Retina (tissue), 1 donor: ENCODE measurements around the gene TLE2.
"Not testable (repeated sequence)": the region's sequence is repeated elsewhere in the genome, so short reads cannot be mapped to it uniquely, and the experiment has no call there.

ENCODE experiments used
- DNase-seq: peaks from one replicate; pipeline ENCODE4 v3.0.0-alpha.2; 2016

The TLE2 gene

DNA sequence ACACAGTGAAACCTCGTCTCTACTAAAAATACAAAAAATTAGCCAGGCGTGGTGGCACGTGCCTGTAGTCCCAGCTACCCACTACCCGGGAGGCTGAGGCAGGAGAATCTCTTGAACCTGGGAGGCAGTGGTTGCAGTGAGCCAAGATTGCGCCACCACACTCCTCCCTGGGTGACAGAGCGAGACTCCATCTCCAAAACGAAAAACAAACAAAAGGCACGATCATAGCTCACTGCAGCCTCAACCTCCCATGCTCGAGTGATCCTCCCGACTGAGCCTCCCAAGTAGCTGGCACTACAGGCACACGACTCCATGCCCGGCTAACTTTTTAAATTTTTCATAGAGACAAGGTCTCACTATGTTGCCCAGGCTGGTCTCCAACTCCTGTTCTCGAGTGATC is 17.0 kb downstream of the TLE2 start:
- not testable (repeated sequence) for DNase-seq

DNA sequence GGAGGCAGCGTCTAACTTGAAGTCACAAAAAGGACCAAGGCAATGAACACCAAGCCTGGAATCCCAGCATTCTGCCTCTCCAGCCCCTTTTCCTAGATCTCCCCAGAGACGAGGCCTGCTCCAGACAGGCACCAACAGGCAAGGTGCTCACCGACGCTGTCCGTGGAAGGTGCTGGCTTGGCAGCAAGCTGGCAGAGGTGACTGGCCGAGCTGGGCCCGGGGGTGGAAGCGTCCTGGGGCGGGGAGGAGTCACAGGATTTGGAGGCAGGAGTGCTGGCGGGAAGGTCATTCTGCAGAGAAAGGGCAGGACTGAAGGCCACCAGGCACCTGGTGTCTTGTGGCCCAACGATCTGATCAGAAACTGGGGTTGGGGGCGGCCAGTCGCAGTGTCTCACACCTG is 18.2 kb downstream of the TLE2 start:
- DNase-seq = no peak

DNA sequence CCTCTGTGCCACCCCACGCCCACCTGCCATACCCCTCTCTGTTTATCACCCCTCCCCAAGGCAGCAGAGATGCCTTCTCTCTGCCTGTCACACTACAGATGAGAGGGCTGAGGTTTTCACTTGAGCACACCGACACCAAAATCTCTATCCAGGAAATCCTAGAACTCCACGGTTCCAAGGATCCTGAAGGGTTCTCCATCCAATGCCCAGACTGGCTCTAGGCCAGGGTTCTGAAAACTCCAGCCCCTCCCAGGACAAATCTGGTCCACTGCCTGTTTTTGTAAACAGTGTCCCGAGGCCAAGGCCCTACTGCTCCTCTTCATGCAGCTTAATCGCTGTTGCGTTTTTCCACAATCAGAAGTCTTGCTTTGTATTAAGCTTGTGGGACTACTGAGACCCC is 20.1 kb downstream of the TLE2 start:
- no peak for DNase-seq

DNA sequence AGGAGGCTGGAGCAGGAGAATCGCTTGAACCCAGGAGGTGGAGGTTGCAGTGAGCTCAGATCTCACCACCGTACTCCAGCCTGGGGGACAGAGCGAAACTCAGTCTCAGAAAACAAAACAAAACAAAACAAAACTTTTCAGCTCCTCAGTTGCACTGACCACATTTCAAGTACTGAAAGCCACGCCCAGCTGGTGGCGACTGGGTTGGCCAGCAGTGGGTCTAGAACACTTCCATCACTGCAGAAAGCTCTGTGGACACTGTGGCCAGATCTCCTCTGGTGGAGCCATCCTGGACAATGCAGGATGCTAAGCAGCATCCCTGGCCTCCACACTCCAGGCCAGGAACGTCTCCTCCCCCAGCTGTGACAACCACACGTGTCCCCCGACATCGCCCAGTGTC is 21.1 kb downstream of the TLE2 start:
- no peak for DNase-seq

DNA sequence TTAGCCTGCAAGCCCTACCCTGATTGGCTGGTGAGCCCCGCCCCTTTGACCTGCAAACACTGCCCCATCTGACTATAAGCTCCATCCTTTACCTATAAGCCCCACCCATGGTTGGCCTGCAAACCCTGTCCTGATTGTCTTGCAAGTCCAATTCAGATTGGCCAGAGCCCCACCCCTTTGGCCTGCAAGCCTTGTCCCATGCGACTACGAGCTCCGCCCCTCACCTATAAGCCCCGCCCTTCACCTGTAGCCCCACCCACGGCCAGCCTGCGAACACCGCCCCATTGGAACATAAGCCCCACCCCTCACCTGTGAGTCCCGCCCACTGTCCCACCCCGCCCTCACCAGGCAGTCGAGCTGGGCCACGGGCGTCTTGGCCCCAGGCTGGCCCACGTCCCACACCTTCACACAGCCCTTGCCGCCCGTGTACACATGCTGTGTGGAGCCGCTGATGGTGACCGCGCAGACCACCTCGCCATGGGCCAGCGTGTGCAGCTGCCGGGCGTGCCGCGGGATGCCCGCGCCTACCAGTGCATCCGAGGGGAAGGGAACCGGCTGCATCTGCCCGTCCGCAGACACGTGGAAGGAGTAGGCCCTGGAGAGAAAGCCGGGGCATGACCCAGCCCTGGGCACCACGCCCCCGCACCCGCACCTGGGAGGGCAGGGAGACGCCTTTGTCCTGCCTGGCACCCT is 22.9 kb downstream of the TLE2 start:
- no peak for DNase-seq

DNA sequence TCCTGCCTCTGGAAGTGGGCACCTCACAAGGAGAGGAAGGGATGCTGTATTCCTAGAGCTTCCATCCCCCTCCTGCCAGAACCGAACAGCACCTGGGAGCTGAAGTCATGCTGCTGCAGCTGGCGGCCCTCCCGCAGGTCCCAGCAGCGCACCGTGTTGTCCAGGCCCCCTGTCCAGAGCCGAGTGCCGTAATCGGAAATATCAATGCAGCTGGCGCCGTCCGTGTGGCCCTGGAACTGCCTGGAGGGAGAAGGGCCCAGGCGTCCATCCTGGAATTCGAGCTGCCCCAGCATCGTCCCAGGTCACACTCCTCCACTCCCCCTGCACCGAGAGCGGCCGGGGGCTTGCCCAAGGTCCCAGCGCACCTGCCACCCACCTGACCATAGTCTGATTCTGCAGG is 23.7 kb downstream of the TLE2 start:
- DNase-seq = no peak

DNA sequence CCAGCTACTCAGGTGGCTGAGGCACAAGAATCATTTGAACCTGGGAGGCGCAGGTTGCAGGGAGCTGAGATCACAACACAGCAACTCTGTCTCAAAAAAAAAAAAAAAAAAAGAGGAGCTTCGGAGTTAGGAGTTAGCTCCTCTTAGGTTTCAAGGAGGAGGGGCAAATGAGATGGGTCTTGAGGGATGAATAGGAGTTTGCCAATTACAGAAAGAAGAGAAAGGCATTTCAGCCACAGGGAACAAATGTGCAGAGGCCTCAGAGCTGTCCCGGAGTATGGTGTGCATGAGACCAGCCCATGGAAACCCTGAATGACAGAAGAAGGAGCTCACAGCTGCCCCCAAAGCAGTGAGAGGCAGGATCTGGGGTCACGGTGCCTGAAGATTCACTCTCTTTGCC is 24.6 kb downstream of the TLE2 start:
- DNase-seq = no peak

DNA sequence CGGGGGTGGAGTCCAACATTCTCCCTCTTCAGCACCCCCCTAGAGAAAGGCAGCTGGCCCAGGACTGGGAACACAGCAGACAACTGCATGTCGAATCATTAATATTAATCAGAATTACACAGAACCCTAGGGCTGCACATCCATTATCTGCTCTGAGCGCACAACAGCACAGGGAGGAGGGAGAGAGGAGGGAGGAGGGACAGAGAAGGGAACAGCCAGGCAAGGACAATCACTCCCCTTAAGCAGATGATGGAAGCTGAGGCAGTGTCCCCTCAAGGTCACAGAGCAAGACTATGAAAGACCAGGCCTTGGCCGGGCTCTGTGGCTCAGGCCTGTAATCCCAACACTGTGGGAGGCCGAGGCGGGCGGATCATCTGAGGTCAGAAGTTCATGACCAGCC is 26.0 kb downstream of the TLE2 start:
- no peak for DNase-seq

DNA sequence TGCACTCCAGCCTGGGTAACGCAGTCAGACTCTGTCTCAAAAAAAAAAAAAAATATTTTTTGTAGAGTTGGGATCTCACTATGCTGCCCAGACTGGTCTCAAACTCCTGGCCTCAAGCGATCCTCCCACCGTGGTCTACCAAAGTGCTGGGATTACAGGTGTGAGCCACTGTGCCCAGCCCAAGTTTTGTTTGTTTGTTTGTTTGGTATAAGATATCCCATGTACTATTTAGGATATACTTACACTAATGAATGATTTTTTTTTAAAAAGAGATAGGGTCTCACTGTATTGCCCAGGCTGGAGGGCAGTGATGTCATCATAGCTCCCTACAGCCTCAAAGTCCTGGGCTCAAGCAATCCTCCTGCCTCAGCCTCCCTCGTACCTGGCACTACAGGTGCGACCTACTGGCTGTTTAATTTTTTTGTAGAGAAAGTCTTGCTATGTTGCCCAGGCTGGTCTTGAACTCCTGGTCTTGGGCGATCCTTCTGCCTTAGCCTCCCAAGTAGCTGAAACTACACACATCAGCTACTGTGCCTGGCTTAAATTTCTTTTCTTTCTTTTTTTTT is 27.8 kb downstream of the TLE2 start:
- no peak for DNase-seq

DNA sequence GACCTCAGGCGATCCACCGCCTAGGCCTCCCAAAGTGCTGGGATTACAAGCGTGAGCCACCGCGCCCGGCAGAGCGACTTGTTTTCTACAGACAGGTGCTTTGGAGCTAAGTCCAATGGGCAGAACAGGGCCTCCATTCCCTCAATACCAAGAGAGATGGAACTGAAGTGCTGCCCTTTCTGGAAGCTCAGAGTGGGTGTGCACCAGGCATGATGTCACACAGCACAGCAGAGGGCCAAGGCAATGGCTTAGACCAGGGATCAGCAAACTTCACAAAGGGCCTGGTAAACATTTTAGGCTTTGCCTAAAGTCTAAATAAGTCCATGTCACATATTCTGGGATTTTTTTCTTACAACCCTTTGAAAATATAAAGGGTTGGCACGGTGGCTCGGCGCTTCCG is 30.4 kb downstream of the TLE2 start:
- no peak for DNase-seq

DNA sequence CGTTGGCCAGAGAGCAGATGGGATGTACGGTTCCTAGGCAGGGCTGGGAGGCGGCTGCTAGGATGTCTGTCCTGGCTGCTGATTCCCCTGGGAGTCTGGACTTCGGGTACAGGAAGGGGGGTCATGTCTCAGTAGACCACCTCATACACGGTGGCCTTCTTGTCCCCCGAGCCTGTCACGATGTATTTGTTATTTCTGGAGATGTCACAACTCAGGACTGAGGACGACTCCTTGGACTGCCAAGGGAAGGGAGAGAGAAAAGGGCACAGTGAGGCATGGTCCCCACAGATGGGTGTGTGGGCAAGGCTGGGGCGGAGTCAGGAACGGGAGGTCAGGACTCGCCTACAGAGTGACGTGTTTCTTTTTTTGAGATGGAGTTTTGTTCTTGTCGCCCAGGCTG is 31.4 kb downstream of the TLE2 start:
- DNase-seq = no peak

DNA sequence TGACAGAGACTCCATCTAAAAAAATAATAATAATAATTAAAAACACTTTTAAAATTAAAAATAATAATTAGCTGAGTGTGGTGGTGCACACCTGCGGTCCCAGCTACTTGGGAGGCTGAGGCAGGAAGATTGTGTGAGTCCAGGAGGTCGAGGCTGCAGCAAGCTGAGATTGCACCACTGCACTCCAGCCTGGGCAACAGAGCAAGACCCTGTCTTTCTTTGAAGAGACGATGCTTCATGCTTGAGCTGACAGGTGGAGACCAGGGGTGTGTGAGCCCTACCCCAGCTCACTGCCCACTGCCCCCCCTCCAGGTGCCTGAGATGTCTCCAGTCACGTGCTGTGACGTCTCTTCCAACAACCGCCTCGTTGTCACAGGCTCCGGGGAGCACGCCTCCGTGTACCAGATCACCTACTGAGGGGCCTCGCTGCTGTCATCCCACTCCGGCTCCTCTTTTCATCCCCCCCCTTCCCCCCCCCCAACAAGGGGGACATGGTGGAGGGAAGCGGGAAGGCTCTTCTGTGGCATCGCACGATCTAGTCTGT is 34.4 kb downstream of the TLE2 start:
- DNase-seq = no peak

DNA sequence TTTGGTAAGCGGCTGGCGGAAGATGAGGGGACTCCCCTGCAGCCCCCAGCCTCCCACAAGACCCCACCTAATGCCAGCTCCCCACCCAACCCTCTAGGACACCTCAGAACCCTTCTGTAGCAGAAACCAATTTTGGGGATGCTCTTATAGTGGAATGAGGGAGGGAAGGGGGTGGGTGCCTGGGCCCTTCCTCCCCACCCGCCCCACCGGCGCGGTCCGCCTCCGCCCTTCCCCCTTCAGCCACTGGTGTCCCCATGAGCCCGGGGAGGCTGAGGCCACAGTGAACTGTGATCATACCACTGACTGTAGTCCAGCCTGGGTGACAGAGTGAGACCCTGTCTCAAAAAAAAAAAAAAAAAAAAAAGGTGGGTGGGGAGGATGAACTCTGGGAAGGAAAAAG is 35.5 kb downstream of the TLE2 start:
- DNase-seq = no peak

DNA sequence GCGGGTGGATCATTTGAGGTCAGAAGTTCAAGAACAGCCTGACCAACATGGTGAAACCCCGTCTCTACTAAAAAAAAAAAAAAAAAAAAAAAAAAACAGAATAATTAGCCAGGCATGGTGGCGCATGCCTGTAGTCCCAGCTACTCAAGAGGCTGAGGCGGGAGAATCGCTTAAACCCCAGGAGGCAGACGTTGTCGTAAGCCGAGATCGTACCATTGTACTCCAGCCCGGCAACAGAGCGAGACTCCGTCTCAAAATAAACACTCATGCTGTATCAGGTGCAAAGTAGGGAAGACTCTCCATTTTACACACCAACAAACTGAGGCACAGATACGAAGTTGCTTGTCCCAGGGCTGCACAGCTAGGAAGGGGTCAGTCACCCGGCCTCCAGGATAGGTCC is 36.1 kb downstream of the TLE2 start:
- DNase-seq = no peak

DNA sequence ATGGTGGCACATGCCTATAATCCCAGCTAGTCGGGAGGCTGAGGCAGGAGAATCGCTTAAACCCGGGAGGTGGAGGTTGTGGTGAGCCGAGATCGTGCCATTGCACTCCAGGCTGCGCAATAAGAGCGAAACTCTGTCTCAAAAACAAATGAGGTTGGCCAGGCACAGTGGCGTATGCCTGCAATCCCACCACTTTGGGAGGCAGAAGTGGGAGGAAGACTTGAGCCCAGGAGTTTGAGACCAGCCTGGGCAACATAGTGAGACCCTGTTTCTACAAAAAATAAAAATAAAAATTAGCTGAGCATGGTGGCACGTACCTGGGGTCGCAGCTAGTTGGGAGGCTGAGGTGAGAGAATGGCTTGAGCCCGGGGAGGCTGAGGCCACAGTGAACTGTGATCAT is 36.7 kb downstream of the TLE2 start:
- not testable (repeated sequence) for DNase-seq

DNA sequence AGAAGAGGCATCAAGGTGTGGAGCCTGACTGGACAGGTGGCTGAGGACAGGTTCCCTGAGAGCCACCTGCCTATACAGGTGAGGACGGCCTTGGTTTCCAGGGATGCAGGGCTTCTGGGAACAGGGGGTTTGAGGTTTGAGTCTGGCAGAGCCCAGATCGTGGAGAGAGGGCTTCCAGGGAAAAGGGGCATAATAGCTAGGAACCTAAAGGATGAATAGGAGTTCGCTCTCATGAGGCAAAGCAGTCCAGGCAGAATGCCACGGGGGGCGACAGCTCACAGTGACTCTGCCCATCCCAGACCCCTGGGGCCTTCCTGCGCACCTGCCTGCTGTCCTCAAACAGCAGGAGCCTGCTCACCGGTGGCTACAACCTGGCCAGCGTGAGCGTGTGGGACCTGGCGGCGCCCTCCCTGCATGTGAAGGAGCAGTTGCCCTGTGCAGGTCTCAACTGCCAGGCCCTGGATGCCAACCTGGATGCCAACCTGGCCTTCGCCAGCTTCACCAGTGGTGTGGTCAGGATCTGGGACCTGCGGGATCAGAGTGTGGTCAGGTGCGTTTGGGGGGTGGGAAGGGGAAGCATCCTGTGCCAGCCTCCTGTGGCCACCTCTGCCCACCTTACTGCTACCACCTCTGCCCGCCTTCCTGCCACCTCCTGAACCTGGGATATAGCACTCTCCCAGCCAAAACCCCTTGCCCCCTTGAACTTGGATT is 39.7 kb downstream of the TLE2 start:
- DNase-seq = no peak

DNA sequence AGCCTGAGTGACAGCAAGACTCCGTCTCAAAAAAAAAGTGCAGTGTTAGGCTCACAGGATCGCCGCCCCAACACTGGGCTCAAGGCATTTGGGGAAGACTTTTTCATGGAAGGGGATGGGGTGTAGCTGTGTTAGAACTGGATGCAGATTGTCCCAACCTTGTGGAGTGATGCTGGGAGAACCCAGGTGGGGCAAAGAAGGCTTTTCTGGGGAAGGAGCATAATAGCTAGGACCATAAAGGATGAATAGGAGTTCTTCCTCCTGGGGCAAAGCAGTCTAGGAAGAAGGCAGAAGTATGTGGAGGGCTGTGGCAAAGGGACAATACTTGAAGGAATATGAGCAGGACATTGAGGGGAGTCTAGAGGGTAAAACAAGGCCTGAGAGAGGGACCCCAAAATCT is 40.5 kb downstream of the TLE2 start:
- no peak for DNase-seq

DNA sequence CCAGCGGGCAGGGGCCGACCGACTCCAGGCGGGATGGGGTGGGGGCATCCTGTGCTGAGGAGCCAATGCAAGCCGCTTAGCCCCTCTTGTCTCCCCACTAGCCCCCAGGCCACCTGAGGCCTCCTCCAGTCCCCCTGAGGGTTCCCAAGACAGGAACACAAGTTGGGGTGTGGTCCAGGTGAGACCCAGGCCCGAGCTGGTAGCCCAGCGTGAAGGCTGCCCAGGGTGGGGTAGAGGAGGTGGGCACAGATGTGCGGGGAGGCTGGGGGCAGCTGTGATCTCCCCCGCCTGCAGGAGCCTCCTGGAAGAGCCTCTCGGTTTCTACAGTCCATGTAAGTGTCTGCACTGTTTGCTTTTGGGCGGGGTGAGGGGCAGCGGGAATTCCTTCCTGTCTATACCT is 41.3 kb downstream of the TLE2 start:
- DNase-seq = no peak

DNA sequence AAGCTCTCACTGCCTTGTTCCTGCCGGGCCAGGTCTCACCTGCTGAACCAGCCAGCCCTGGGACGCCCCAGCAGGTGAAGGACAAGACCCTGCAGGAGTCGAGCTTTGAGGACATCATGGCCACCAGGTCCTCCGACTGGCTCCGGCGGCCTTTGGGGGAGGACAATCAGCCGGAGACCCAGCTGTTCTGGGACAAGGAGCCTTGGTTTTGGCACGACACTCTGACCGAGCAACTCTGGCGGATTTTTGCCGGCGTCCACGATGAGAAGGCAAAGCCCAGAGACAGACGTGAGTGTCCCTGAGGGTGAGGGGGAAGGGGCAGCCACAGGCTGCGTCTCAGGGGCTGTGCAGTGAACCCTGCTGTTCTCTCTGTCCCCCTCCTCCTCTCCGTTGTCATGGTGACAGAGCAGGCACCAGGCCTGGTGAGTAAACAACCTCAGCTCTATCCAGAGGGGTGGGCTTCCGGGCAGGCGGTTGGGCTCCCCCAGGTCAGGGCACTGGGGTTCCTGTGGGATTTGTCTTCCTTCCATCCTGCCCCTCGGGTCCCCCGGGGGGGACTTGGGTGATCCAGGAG is 42.0 kb downstream of the TLE2 start:
- DNase-seq = peak; percentile 91

DNA sequence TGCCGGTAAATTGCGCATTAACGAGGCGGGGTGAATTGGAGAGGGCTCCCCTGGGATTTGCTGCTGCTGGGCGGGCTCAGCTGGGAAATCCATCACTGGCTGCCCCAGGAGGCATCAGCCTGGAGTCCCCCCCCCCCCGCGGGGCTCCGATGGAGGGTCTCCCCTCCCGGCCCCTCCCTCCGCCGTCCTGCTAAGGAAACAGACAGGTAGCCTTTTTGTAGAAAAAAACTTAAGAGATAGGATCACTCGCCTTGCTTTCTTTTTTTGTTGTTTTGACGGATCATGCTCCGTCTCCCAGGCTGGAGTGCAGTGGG is 44.9 kb downstream of the TLE2 start:
- DNase-seq = no peak

DNA sequence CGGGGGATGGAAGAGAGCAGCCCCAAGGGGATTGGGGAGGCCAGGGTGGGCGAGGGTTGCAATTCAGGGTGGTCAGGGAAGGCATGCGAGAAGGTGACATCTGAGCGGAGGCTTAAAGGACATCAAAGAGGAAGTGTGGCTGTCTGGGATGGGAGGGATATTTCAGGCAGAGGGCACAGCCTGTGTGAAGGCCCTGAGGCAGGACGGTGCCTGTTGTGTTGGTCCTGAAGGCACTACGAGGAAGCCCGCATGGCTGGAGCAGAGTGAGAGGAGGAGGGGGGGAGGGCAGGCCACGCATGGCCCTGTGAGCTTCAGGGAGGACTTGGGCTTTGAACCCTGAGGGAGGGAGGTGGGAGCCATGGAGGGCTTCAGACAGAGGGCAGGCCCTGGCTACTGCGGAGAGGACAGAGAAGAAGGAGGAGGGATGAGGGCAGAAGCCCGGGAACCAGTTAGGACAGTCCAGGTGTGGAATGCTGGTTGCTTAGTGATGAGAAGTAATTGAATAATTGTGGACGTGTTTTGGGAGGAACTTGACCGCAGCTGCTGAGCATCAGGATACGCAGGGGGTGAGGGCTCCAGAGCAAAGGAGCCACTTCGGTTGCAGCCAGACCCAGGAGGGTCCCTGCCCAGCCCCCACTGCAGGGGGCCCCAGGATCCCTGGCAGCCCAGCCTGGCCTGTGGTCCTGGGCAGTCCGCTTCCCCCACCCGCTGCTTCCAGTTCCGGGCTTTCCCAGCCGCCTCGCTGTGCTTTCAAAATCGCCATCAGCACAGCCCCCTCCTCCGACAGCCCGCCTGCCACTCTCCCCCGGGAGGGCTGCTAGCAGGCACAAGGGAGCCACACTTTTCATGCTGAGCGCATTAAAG is 45.5 kb downstream of the TLE2 start:
- peak; percentile 92 for DNase-seq

DNA sequence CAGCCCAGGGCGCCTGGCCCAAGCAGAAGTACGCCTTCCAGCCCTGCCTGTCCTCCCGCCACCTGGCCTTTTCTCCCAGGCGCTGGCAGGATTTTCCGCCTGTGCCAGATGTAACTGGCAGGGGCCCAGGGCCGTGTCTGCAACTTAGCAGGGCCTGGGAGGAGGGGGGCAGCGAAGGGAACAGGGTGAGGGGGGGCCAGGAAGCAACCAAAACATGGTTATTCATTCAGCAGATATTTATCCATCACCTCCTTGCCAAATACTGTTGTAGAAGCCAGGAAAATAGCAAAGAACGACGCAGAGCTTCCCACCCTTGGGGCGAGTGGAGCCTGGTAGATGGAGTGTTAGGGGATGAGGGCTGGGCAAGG is 46.1 kb downstream of the TLE2 start:
- peak; percentile 71 for DNase-seq

DNA sequence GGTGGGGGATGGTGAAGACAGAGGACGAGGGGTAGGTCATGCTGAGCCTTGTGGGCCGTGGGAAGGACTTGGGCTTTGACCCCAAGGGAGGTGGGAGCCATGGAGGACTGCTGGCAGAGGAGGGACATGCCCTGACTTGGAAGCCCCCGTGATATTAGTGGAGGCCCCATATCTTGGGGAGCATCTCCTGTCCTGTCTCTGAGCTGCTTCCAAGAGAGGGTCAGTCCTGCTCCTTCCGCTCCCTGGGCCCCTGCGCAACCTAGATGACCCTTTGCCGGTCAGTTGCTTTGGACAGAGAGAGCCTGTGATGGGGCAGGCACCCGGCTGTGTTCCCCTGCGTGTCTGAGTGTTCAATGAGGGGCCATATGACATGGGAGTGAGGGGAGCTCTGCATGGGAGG is 46.5 kb downstream of the TLE2 start:
- no peak for DNase-seq
